ENCODE data around the gene MAML2. TPM values are rescaled to one million over a fixed set of nuclear protein-coding genes. Genes with fewer than 3 reads are reported as not detected.
A peak's percentile ranks its signal among the peaks of the same experiment; 100 is the strongest.

MAML2 gene
- total RNA-seq, 1 experiment from 2014 or later = 22.7 TPM

GRCh38 chr11:96199563-96200025 is 143.4 kb downstream of the MAML2 start:
- H3K27ac Mint-ChIP-seq (ENCODE audit: unreplicated experiment) = peak overlapping the region; percentile 94
- DNase-seq = peak; percentile 51
- CTCF ChIA-PET = no interaction called here
- H3K27me3 Mint-ChIP-seq (ENCODE audit: unreplicated experiment) = no peaks in the 10 kb centered on the region
- peaks cover 19% of the 10 kb centered on the region for H3K36me3 Mint-ChIP-seq (ENCODE audit: insufficient read depth, unreplicated experiment)
- no peak overlapping the region for H3K4me3 Mint-ChIP-seq (ENCODE audit: low read depth, unreplicated experiment)
- BruUV-seq (replicated peaks) = no TSS peak
- no peaks in the 10 kb centered on the region for H3K9me3 Mint-ChIP-seq (ENCODE audit: low read depth, unreplicated experiment)
- peaks cover 35% of the 10 kb centered on the region for H3K4me1 Mint-ChIP-seq (ENCODE audit: low read depth, unreplicated experiment)
- intact Hi-C loops (cut with micrococcal nuclease; ENCODE audit: unreplicated experiment) = no loop called here
- TF ChIP-seq, protein P1, sequence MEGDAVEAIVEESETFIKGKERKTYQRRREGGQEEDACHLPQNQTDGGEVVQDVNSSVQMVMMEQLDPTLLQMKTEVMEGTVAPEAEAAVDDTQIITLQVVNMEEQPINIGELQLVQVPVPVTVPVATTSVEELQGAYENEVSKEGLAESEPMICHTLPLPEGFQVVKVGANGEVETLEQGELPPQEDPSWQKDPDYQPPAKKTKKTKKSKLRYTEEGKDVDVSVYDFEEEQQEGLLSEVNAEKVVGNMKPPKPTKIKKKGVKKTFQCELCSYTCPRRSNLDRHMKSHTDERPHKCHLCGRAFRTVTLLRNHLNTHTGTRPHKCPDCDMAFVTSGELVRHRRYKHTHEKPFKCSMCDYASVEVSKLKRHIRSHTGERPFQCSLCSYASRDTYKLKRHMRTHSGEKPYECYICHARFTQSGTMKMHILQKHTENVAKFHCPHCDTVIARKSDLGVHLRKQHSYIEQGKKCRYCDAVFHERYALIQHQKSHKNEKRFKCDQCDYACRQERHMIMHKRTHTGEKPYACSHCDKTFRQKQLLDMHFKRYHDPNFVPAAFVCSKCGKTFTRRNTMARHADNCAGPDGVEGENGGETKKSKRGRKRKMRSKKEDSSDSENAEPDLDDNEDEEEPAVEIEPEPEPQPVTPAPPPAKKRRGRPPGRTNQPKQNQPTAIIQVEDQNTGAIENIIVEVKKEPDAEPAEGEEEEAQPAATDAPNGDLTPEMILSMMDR (IDR thresholded peaks at IDR 0.05; ENCODE audit: unreplicated experiment) = no peak

DNA sequence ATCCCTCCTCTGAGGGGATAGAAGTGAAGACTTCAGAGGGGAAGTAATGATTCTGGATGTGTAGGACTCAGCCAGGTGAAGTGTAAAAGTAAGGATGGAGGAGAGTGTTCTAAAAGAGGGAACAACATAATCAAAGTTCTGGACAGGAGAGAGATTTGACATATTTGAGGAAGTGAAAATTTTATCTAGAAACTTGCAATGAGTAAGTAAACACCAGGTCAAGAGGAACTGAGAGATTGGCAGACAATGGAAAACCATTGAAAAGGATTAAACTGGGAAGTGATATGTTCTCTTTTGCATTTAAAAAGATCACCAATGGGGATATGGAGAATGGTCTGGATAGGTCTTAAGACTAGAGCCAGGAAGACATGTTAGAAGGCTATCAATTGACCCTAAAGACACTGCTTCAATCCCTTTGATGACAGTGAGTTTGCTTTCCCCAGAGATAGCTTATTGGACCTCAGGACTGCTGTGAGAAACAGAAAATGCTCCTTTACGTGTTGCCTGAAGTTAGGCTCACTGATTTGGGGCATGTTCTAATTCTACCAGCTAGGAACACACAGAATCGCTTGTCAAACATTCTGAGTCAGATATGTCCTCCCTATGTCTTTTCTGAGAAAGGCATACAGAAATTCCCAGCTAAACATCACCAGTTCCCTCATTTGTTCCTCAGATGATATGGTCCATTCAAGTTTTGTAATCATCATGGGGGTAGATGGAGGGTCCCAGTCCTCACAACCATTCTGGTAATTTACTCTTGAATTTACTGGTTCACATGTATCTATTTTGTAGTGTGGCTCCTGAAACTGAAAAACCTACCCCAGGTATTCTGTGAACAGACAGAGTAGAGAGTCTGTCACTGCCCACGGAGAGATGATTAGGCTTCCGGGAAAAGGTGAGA is 144.9 kb downstream of the MAML2 start:
- Mint-ChIP-seq H3K9me3 (ENCODE audit: low read depth, unreplicated experiment) (no peaks in the 10 kb centered on the region), H3K36me3 (ENCODE audit: insufficient read depth, unreplicated experiment) (peaks cover 19% of the 10 kb centered on the region), H3K4me3 (ENCODE audit: low read depth, unreplicated experiment) (no peak overlapping the region), H3K4me1 (ENCODE audit: low read depth, unreplicated experiment) (peaks cover 26% of the 10 kb centered on the region), H3K27me3 (ENCODE audit: unreplicated experiment) (no peaks in the 10 kb centered on the region), H3K27ac (ENCODE audit: unreplicated experiment) (peak overlapping the region; percentile 55)
- CTCF ChIA-PET = interaction anchor here (1.6 kb wide), 1 partner anchor 145 kb away, joined by 3 read pairs; the partner anchor contains the start of gene MAML2
- BruUV-seq (replicated peaks) = no TSS peak
- intact Hi-C loops (cut with micrococcal nuclease; ENCODE audit: unreplicated experiment) = no loop called here
- TF ChIP-seq, protein P1 (IDR thresholded peaks at IDR 0.05; ENCODE audit: unreplicated experiment) = no peak
- no peak for DNase-seq

- intact Hi-C loops (cut with micrococcal nuclease; ENCODE audit: unreplicated experiment) = no loop called here
- Mint-ChIP-seq H3K36me3 (ENCODE audit: insufficient read depth, unreplicated experiment) (peaks cover 19% of the 10 kb centered on the region), H3K4me1 (ENCODE audit: low read depth, unreplicated experiment) (peaks cover 26% of the 10 kb centered on the region), H3K9me3 (ENCODE audit: low read depth, unreplicated experiment) (no peaks in the 10 kb centered on the region), H3K4me3 (ENCODE audit: low read depth, unreplicated experiment) (no peak overlapping the region), H3K27ac (ENCODE audit: unreplicated experiment) (peak overlapping the region; percentile 55), H3K27me3 (ENCODE audit: unreplicated experiment) (no peaks in the 10 kb centered on the region)
- DNase-seq = no peak
- CTCF ChIA-PET = no interaction called here
- BruUV-seq (replicated peaks) = no TSS peak
- TF ChIP-seq, protein P1 (IDR thresholded peaks at IDR 0.05; ENCODE audit: unreplicated experiment) = no peak
Measured at GRCh38 chr11:96197103-96197502, 145.9 kb downstream of the MAML2 start.

GRCh38 chr11:96196181-96196662 is 146.8 kb downstream of the MAML2 start:
- TF ChIP-seq, protein P1 (IDR thresholded peaks at IDR 0.05; ENCODE audit: unreplicated experiment) = no peak
- intact Hi-C loops (cut with micrococcal nuclease; ENCODE audit: unreplicated experiment) = no loop called here
- CTCF ChIA-PET = no interaction called here
- H3K27ac Mint-ChIP-seq (ENCODE audit: unreplicated experiment) = no peak overlapping the region
- no TSS peak for BruUV-seq (replicated peaks)
- H3K27me3 Mint-ChIP-seq (ENCODE audit: unreplicated experiment) = no peaks in the 10 kb centered on the region
- peaks cover 16% of the 10 kb centered on the region for H3K36me3 Mint-ChIP-seq (ENCODE audit: insufficient read depth, unreplicated experiment)
- H3K4me1 Mint-ChIP-seq (ENCODE audit: low read depth, unreplicated experiment) = peaks cover 26% of the 10 kb centered on the region
- DNase-seq = no peak
- no peak overlapping the region for H3K4me3 Mint-ChIP-seq (ENCODE audit: low read depth, unreplicated experiment)
- H3K9me3 Mint-ChIP-seq (ENCODE audit: low read depth, unreplicated experiment) = no peaks in the 10 kb centered on the region

Data from Calu3 (cell line).